Measurements from ENCODE around the gene SFXN3. TPM values are rescaled to one million over a fixed set of nuclear protein-coding genes. Genes with fewer than 3 reads are reported as not detected.

The SFXN3 gene
- total and polyA plus RNA-seq, 2 of the 8 experiments (the other 6 are each of a cell fraction or from before 2014, with no cell fraction given) = 2.6 to 2.8 TPM

DNA sequence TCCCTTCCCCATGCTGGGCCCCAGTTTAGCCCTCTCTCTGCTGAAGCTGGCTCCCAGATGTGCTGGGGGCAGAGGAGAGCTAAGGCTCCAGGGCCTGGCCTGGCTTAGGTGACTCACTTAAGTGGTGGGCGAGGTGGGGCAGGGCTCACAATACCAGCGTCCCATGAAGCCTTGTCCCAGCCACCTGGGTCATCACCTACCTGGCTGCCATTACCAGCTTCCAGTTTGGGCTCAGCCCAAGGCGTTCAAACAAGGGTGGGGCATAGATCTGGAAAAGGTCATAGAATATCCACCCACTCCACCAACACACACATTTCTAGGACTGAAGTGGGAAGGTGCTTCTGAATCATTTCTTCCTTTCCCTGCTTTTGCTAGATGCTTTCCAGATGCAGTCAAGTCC lies 39.1 kb downstream of the SFXN3 start:
- Histone ChIP-seq H3K9ac (replicated peaks in 1 of 4; ENCODE audit: extremely low read depth in 1 of 4, low read depth in 3 of 4, low read length in 3 of 4) (no peak overlapping the region), H2BK15ac (ENCODE audit: low read length) (no peak overlapping the region), H3K56ac (replicated peaks; ENCODE audit: insufficient read length, low read depth, low read length) (no peak overlapping the region), H2AFZ (ENCODE audit: low read length) (no peak overlapping the region), H3K23me2 (ENCODE audit: low read depth, low read length) (peaks cover 15% of the 10 kb centered on the region; the same call in 1 of the 2 replicates), H2BK5ac (ENCODE audit: low read depth, low read length) (no peak overlapping the region), H3K9me3 (ENCODE audit: insufficient read depth in 2 of 2, low read depth in 1 of 2, low read length in 1 of 2) (no peaks in the 10 kb centered on the region), H3K4ac (replicated peaks; ENCODE audit: insufficient read length, low read depth, low read length) (no peak overlapping the region), H3K79me1 (ENCODE audit: low read depth, low read length) (no peaks in the 10 kb centered on the region), H4K91ac (replicated peaks; ENCODE audit: insufficient read length, low read length) (no peak overlapping the region), H3K27ac (ENCODE audit: low read depth, low read length) (no peak overlapping the region), H3K4me1 (replicated peaks in 1 of 4; ENCODE audit: control insufficient read depth in 3 of 4, insufficient read depth in 4 of 4, low read length in 3 of 4) (peaks cover 4 to 19% (median 8%) of the 10 kb centered on the region in 4 experiments), H2BK12ac (ENCODE audit: low read depth, low read length) (peak overlapping the region; percentile 27; the same call in 1 of the 2 replicates), H2AK5ac (ENCODE audit: low read depth, low read length) (no peak overlapping the region), H2BK20ac (ENCODE audit: low read length) (no peak overlapping the region), H4K8ac (ENCODE audit: extremely low read depth, insufficient read depth, low read length) (no peak overlapping the region), H3K23ac (ENCODE audit: insufficient read length) (no peak overlapping the region), H2BK120ac (replicated peaks; ENCODE audit: low read depth, low read length) (no peak overlapping the region), H3K4me3 (ENCODE audit: extremely low read depth in 1 of 4, insufficient read depth in 2 of 4, low read depth in 3 of 4, low read length in 4 of 4) (no peak overlapping the region), H3K18ac (ENCODE audit: extremely low read depth, low read length) (no peak overlapping the region), H4K5ac (ENCODE audit: insufficient read length, low read depth, low read length) (no peak overlapping the region), H3K79me2 (ENCODE audit: control insufficient read depth in 1 of 2, insufficient read depth in 2 of 2, low read length in 2 of 2) (no peaks in the 10 kb centered on the region), H3K27me3 (replicated peaks in 1 of 4; ENCODE audit: control insufficient read depth in 3 of 4, extremely low read depth in 1 of 4, insufficient read depth in 3 of 4, low read length in 3 of 4) (peaks cover 22 to 59% (median 48%) of the 10 kb centered on the region in 4 experiments), H4K20me1 (replicated peaks in 1 of 2; ENCODE audit: control insufficient read depth in 1 of 2, insufficient read depth in 2 of 2, low read length in 2 of 2) (peaks cover 0 to 4% of the 10 kb centered on the region in 2 experiments), H3K14ac (ENCODE audit: insufficient read length) (no peak overlapping the region), H3K36me3 (ENCODE audit: control insufficient read depth in 2 of 4, insufficient read depth in 4 of 4, low read length in 3 of 4) (no peaks in the 10 kb centered on the region), H3K4me2 (ENCODE audit: insufficient read depth in 1 of 2, low read depth in 2 of 2, low read length in 2 of 2) (no peak overlapping the region)
- POLR2A ChIA-PET (ENCODE audit: partially characterized antibody) = interaction anchor here (0.9 kb wide), 1 partner anchor 9 kb away, joined by 3 read pairs; no protein-coding TSS in a partner anchor
- CTCF ChIA-PET (ENCODE audit: partially characterized antibody) = interaction anchor here (0.6 to 59.5 kb wide), 9 partner anchors 4 to 1045 kb away, joined by 3 to 2176 read pairs (median 15); partner anchors contain the start of genes KAZALD1, PDZD7 and SFXN3
- DNase-seq (ENCODE audit: low read depth in 1 of 2, low spot score in 2 of 2) (no peak), FAIRE-seq (no peak)
- WGBS, 2 experiments (ENCODE audit: extremely low coverage in 1 of 2, insufficient coverage in 1 of 2, insufficient read length in 1 of 2, insufficient replicate concordance in 2 of 2, low coverage in 1 of 2, low lambda C conversion rate in 2 of 2, missing lambda C conversion rate in 1 of 2) = 86% methylated on average over 3 of the region's 3 CpGs; no CpG with 5 or more reads in 1 of the 2 experiments
- no peak for TF ChIP-seq JUN (IDR thresholded peaks at IDR 0.05; ENCODE audit: low read depth, low read length)
- TF ChIP-seq EZH2 (IDR thresholded peaks at IDR 0.05; ENCODE audit: low read depth, low read length, severe bottlenecking) = no peak
- TF ChIP-seq POLR2AphosphoS5 (IDR thresholded peaks at IDR 0.05; ENCODE audit: low read depth, low read length) = no peak
- TF ChIP-seq RBBP5 (IDR thresholded peaks at IDR 0.05; ENCODE audit: borderline replicate concordance, low read depth, low read length) = no peak
- TF ChIP-seq, protein P1, sequence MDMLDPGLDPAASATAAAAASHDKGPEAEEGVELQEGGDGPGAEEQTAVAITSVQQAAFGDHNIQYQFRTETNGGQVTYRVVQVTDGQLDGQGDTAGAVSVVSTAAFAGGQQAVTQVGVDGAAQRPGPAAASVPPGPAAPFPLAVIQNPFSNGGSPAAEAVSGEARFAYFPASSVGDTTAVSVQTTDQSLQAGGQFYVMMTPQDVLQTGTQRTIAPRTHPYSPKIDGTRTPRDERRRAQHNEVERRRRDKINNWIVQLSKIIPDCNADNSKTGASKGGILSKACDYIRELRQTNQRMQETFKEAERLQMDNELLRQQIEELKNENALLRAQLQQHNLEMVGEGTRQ (IDR thresholded peaks at IDR 0.05; ENCODE audit: low read length) = no peak
- TF ChIP-seq BACH1 (IDR thresholded peaks at IDR 0.05; ENCODE audit: low read length) = no peak
- no peak for TF ChIP-seq FOSL1 (IDR thresholded peaks at IDR 0.05; ENCODE audit: insufficient read depth, low read depth, low read length)
- no peak for TF ChIP-seq BCL11A (IDR thresholded peaks at IDR 0.05; ENCODE audit: low read depth in 2 of 2, low read length in 2 of 2)
- TF ChIP-seq, protein P2, sequence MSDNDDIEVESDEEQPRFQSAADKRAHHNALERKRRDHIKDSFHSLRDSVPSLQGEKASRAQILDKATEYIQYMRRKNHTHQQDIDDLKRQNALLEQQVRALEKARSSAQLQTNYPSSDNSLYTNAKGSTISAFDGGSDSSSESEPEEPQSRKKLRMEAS (IDR thresholded peaks at IDR 0.05) = no peak
- no peak for TF ChIP-seq NRF1 (IDR thresholded peaks at IDR 0.05; ENCODE audit: low read depth, low read length)
- TF ChIP-seq SRF (IDR thresholded peaks at IDR 0.05; ENCODE audit: low read depth, low read length) = no peak
- TF ChIP-seq SP2 (IDR thresholded peaks at IDR 0.05; ENCODE audit: low read length) = no peak
- TF ChIP-seq RAD21 (IDR thresholded peaks at IDR 0.05 in 1 of 2, conservative IDR thresholded peaks at IDR 0.05 in 1 of 2; ENCODE audit: low read depth in 2 of 2, low read length in 2 of 2) = no peak

All from H1 (cell line).